Skeletal muscle tissue (tissue), 4 donors: ENCODE measurements around the gene KLF13. TPM values are rescaled to one million over a fixed set of nuclear protein-coding genes. Genes with fewer than 3 reads are reported as not detected.

ENCODE experiments used
- H3K27ac ChIP-seq: one replicate; pipeline ENCODE4 v1.7.0; 2013; ENCODE audit warnings: mild to moderate bottlenecking, low read depth, low read length, inconsistent platforms
- H3K27me3 ChIP-seq, 3 donors: one replicate each; pipeline ENCODE4 v1.7.0; 2013; ENCODE audit warnings: low read length in 3 of 3; ENCODE audit not compliant: control insufficient read depth in 3 of 3, insufficient read depth in 3 of 3
- H3K36me3 ChIP-seq, 3 donors: one replicate each; pipeline ENCODE4 v1.7.0; 2013; ENCODE audit warnings: low read length in 3 of 3; ENCODE audit not compliant: control insufficient read depth in 3 of 3, insufficient read depth in 3 of 3
- H3K4me1 ChIP-seq, 3 donors: one replicate each; pipeline ENCODE4 v1.7.0; 2013; ENCODE audit warnings: low read length in 3 of 3, mild to moderate bottlenecking in 3 of 3; ENCODE audit not compliant: control insufficient read depth in 3 of 3, insufficient read depth in 3 of 3
- H3K4me3 ChIP-seq, 3 donors: one replicate each; pipeline ENCODE4 v1.7.0; 2013; ENCODE audit warnings: low read length in 3 of 3
- H3K9ac ChIP-seq, 3 donors: one replicate each; pipeline ENCODE4 v1.7.0; 2013; ENCODE audit warnings: low read length in 3 of 3, mild to moderate bottlenecking in 3 of 3, moderate library complexity in 2 of 3, low read depth in 1 of 3
- H3K9me3 ChIP-seq, 3 donors: one replicate each; pipeline ENCODE4 v1.7.0; 2013; ENCODE audit warnings: low read length in 3 of 3; ENCODE audit not compliant: control insufficient read depth in 3 of 3
- total RNA-seq: library from RNA; depleted of rRNA; stranded (reverse); fragments of >200 nt; gene quantifications from one replicate; pipeline ENCODE4 v1.2.3, GENCODE V29; 2014
- donor health status: Osteomylitis.

The KLF13 gene
- total RNA-seq, 1 donor from 2014 or later: 20.4 TPM

DNA sequence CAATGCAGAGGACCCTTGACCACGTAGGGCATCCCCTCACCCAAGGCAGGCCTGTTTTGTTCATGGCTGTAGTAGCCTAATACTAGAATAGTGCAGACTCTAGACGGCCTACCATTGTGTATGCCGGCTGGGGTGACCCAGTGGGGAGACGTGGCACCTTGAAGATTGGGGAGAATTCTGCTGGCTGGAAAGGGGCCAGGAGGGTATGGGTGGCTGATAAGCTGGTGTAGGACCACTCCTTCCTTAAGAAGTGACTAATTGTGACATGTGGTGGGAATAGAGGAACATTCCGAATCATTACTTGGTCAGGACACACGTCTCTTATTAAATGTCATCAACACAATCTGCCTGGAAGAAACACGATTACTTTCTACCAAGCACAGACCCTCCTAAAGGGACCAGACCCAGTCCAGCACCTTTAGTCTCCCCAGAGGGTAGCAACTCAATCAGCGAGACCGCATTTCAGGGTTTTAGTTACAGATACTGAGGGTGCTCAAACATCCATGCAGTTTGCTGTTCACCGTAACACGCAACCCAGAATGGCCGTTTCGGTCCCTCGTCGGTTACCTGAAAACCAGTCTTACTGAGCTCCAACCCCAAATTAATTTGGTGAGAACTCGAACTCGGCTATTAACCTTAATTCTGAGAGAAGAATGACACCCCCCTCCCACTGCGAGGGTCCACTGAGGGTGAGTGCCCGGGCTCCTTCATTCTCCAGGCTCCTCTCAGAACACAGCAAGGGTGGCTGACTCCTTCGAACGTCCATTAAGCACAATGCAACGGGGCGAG lies 1.6 kb upstream of the KLF13 start:
- Histone ChIP-seq H3K9ac (peak overlapping the region; percentile 87 to 95 (median 92)), H3K4me1 (peaks cover 23 to 26% (median 23%) of the 10 kb centered on the region in 3 donors), H3K9me3 (no peaks in the 10 kb centered on the region), H3K4me3 (peak overlapping the region; percentile 64 to 83 (median 82)), H3K36me3 (no peaks in the 10 kb centered on the region), H3K27me3 (no peaks in the 10 kb centered on the region), H3K27ac (peak overlapping the region; percentile 96)

GRCh38 chr15:31325595-31326155 lies 960 bp upstream of the KLF13 start:
- Histone ChIP-seq H3K9ac (peak overlapping the region; percentile 87 to 95 (median 92)), H3K27ac (peak overlapping the region; percentile 96), H3K27me3 (no peaks in the 10 kb centered on the region), H3K4me3 (peak overlapping the region; percentile 64 to 83 (median 82)), H3K4me1 (peaks cover 29 to 32% (median 30%) of the 10 kb centered on the region in 3 donors), H3K9me3 (no peaks in the 10 kb centered on the region), H3K36me3 (no peaks in the 10 kb centered on the region)

DNA sequence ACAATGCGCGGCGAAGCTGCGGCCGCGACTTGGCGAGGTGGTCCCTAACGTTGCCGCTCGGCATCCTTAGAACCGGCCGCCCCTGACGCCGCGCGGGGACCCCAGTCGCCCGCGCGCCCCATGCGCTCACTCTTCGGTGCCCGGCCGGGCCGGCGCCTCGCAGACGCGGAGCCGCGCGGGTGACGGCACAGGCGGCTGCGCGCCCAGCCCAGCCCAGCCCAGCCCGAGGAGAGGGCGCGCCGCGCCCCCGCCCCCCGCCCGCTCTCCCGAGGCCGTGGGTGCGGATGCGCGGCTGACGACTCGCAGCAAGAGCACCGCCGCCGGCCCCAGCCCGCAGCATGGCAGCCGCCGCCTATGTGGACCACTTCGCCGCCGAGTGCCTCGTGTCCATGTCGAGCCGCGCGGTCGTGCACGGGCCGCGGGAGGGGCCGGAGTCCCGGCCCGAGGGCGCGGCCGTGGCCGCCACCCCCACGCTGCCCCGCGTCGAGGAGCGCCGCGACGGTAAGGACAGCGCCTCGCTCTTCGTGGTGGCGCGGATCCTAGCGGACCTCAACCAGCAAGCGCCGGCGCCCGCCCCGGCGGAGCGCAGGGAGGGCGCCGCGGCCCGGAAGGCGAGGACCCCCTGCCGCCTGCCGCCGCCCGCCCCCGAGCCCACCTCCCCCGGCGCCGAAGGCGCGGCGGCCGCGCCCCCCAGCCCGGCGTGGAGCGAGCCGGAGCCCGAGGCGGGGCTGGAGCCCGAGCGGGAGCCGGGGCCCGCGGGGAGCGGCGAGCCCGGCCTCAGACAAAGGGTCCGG lies 437 bp downstream of the KLF13 start:
- H3K27me3 ChIP-seq: no peaks in the 10 kb centered on the region
- H3K4me1 ChIP-seq: peaks cover 39 to 46% (median 42%) of the 10 kb centered on the region in 3 donors
- peaks cover 0 to 3% (median 0%) of the 10 kb centered on the region in 3 donors for H3K36me3 ChIP-seq
- H3K4me3 ChIP-seq: peak overlapping the region; percentile 68 to 80 (median 73)
- H3K9ac ChIP-seq: peak overlapping the region; percentile 73 to 85 (median 76)
- peak overlapping the region; percentile 96 for H3K27ac ChIP-seq
- no peaks in the 10 kb centered on the region for H3K9me3 ChIP-seq

- H3K4me1 ChIP-seq: peaks cover 47 to 54% (median 48%) of the 10 kb centered on the region in 3 donors
- H3K36me3 ChIP-seq: peaks cover 0 to 3% (median 0%) of the 10 kb centered on the region in 3 donors
- H3K9me3 ChIP-seq: no peaks in the 10 kb centered on the region
- peak overlapping the region; percentile 76 to 85 (median 77) for H3K9ac ChIP-seq
- peak overlapping the region; percentile 73 to 80 (median 75) for H3K4me3 ChIP-seq
- H3K27me3 ChIP-seq: no peaks in the 10 kb centered on the region
- H3K27ac ChIP-seq: peak overlapping the region; percentile 96
Measured at GRCh38 chr15:31327669-31328427, 1.2 kb downstream of the KLF13 start.

DNA sequence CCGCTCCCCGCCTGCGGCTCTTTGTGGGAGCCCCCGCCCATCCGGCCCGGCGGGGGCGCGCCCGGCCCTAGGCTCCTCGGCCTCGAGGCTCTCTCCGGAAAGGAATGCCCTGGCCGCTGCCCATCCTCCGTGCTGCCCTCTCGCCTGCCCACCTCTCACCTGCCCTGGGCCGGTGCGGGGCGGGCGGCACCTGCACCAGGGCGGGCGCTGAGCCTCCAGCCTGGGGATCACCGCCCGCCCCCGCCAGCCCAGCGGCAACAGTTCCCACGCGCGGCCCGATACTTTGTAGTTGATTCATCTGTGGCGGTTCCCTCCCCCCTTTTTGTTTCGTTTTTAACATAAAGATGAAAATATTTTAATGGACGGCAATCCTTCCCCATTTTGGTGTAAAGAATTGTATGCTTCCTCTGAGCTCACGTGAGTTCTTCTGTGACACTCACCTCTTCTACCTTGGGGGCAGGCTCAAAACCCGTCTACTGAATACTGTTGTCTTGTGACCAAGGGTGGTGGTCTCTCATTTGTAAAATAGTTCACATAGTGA lies 1.9 kb downstream of the KLF13 start:
- H3K27ac ChIP-seq: peak overlapping the region; percentile 88
- peaks cover 53 to 57% (median 53%) of the 10 kb centered on the region in 3 donors for H3K4me1 ChIP-seq
- peak overlapping the region; percentile 68 to 85 (median 77) for H3K9ac ChIP-seq

DNA sequence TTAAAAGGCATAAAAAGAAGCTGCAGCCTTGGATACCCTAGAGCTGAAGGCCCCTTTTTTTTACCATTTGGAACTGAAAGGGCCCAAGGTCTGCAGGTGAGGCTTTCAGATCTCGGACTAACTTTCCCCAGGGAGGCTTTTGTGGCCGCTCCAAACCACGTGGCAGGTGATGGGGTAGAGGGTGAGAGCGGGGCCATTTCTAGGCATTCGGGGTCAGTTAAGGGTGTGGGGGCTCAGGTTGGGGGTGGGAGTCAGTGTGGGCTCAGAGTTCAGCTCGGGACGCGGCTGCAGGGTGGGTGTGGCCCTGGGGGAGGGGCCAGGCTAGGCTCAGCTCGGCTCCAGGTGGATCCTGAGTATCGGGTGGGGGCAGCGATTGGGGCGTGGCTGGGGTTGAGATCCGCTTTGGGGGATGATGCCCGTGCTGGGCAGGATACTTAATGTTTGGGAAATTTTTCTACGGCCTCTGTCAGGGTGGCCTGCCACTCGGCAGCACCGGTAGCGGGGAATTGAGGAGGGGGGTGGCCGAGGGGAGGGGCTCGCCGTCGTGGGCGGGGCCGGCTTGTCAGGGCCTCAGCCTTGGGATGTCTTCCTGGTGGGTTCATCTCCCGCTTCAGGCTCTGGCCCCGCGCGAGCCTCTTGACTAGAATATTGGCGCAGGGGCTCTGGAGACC lies 2.5 kb downstream of the KLF13 start:
- H3K4me1 ChIP-seq: peaks cover 59 to 63% (median 59%) of the 10 kb centered on the region in 3 donors
- peaks cover 0 to 3% (median 0%) of the 10 kb centered on the region in 3 donors for H3K36me3 ChIP-seq
- peak overlapping the region; percentile 68 to 85 (median 77) for H3K9ac ChIP-seq
- H3K9me3 ChIP-seq: no peaks in the 10 kb centered on the region
- peak overlapping the region; percentile 73 to 80 (median 75) for H3K4me3 ChIP-seq
- H3K27me3 ChIP-seq: no peaks in the 10 kb centered on the region
- H3K27ac ChIP-seq: peak overlapping the region; percentile 88

More for the DNA sequence above, 1.9 kb downstream of the KLF13 start:
- H3K27me3 ChIP-seq: no peaks in the 10 kb centered on the region
- H3K9me3 ChIP-seq: no peaks in the 10 kb centered on the region
- H3K4me3 ChIP-seq: peak overlapping the region; percentile 73 to 80 (median 75)
- H3K36me3 ChIP-seq: peaks cover 0 to 3% (median 0%) of the 10 kb centered on the region in 3 donors

GRCh38 chr15:31329640-31330010 lies 3.0 kb downstream of the KLF13 start:
- Histone ChIP-seq H3K27ac (peak overlapping the region; percentile 88), H3K4me3 (peak overlapping the region in 2 of 3 donors; percentile 22 to 43), H3K4me1 (peaks cover 59 to 63% (median 60%) of the 10 kb centered on the region in 3 donors), H3K9ac (peak overlapping the region in 1 of 3 donors; percentile 58), H3K27me3 (no peaks in the 10 kb centered on the region), H3K36me3 (peaks cover 0 to 3% (median 0%) of the 10 kb centered on the region in 3 donors), H3K9me3 (no peaks in the 10 kb centered on the region)

- H3K4me3 ChIP-seq: peak overlapping the region in 2 of 3 donors; percentile 22 to 43
- peak overlapping the region; percentile 88 for H3K27ac ChIP-seq
- H3K4me1 ChIP-seq: peaks cover 59 to 63% (median 60%) of the 10 kb centered on the region in 3 donors
Measured at GRCh38 chr15:31330111-31330785, 3.6 kb downstream of the KLF13 start.

More at GRCh38 chr15:31330111-31330785, 3.6 kb downstream of the KLF13 start:
- Histone ChIP-seq H3K9ac (peak overlapping the region in 1 of 3 donors; percentile 58), H3K9me3 (no peaks in the 10 kb centered on the region), H3K27me3 (no peaks in the 10 kb centered on the region), H3K36me3 (peaks cover 0 to 3% (median 0%) of the 10 kb centered on the region in 3 donors)
